ENCODE results near the gene TSPAN18. TPM values are rescaled to one million over a fixed set of nuclear protein-coding genes. Genes with fewer than 3 reads are reported as not detected.

The TSPAN18 gene
- total RNA-seq, 4 donors from 2014 or later: 2.6 to 28.9 (median 4.9) TPM

GRCh38 chr11:44938066-44938691 is 211.4 kb downstream of the TSPAN18 start:
- intact Hi-C loops (cut with DNase I; ENCODE audit: low total_unique reads): no loop called here
- Histone ChIP-seq H3K27me3 (no peaks in the 10 kb centered on the region), H3K27ac (no peak overlapping the region), H3K4me3 (no peak overlapping the region), H3K36me3 (no peaks in the 10 kb centered on the region), H3K4me1 (peaks cover 4 to 12% (median 6%) of the 10 kb centered on the region in 4 donors), H3K9me3 (no peaks in the 10 kb centered on the region)
- WGBS, 2 donors (ENCODE audit: low coverage in 1 of 2): 90% methylated on average over 19 of the region's 19 CpGs; no CpG with 5 or more reads in 1 of the 2 donors
- in situ Hi-C loops (cut with MboI; ENCODE audit: low pct_ligation_motif_present in 1 of 4, low pct_unique_long_range_greater_than_20kb in 1 of 4, low sequenced_read_pairs in 3 of 4): loop anchor here (5.0 to 25.0 kb wide), 4 partner anchors 164 to 399 kb away; no protein-coding TSS in a partner anchor
- no peak for DNase-seq
- TF ChIP-seq EP300 (IDR thresholded peaks at IDR 0.05; ENCODE audit: low read depth) (no peak), POLR2A (IDR thresholded peaks at IDR 0.05) (no peak), POLR2AphosphoS5 (IDR thresholded peaks at IDR 0.05) (no peak)
- TF ChIP-seq, protein P1, sequence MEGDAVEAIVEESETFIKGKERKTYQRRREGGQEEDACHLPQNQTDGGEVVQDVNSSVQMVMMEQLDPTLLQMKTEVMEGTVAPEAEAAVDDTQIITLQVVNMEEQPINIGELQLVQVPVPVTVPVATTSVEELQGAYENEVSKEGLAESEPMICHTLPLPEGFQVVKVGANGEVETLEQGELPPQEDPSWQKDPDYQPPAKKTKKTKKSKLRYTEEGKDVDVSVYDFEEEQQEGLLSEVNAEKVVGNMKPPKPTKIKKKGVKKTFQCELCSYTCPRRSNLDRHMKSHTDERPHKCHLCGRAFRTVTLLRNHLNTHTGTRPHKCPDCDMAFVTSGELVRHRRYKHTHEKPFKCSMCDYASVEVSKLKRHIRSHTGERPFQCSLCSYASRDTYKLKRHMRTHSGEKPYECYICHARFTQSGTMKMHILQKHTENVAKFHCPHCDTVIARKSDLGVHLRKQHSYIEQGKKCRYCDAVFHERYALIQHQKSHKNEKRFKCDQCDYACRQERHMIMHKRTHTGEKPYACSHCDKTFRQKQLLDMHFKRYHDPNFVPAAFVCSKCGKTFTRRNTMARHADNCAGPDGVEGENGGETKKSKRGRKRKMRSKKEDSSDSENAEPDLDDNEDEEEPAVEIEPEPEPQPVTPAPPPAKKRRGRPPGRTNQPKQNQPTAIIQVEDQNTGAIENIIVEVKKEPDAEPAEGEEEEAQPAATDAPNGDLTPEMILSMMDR (IDR thresholded peaks at IDR 0.05): no peak

GRCh38 chr11:44939673-44940395 is 213.1 kb downstream of the TSPAN18 start:
- H3K9me3 ChIP-seq: no peaks in the 10 kb centered on the region
- peaks cover 9 to 28% (median 12%) of the 10 kb centered on the region in 4 donors for H3K4me1 ChIP-seq
- no peaks in the 10 kb centered on the region for H3K27me3 ChIP-seq
- TF ChIP-seq EP300 (IDR thresholded peaks at IDR 0.05; ENCODE audit: low read depth) (no peak), POLR2AphosphoS5 (IDR thresholded peaks at IDR 0.05) (no peak), POLR2A (IDR thresholded peaks at IDR 0.05) (no peak)
- TF ChIP-seq, protein P1 (IDR thresholded peaks at IDR 0.05): no peak
- no peaks in the 10 kb centered on the region for H3K36me3 ChIP-seq
- no peak for DNase-seq
- intact Hi-C loops (cut with DNase I; ENCODE audit: low total_unique reads): no loop called here
- in situ Hi-C loops (cut with MboI; ENCODE audit: low pct_ligation_motif_present in 1 of 4, low pct_unique_long_range_greater_than_20kb in 1 of 4, low sequenced_read_pairs in 3 of 4): loop anchor here (5.0 to 25.0 kb wide), 4 partner anchors 162 to 397 kb away; no protein-coding TSS in a partner anchor
- H3K27ac ChIP-seq: peak overlapping the region in 1 of 4 donors; percentile 34
- 81 to 100% methylated on average over 1 to 22 of the region's 22 CpGs for WGBS, 2 donors (ENCODE audit: low coverage in 1 of 2)
- H3K4me3 ChIP-seq: no peak overlapping the region

- Histone ChIP-seq H3K27me3 (no peaks in the 10 kb centered on the region), H3K4me3 (no peak overlapping the region), H3K27ac (peak overlapping the region in 2 of 4 donors; percentile 5 to 14), H3K36me3 (no peaks in the 10 kb centered on the region), H3K9me3 (no peaks in the 10 kb centered on the region), H3K4me1 (peaks cover 9 to 30% (median 12%) of the 10 kb centered on the region in 4 donors)
- TF ChIP-seq EP300 (IDR thresholded peaks at IDR 0.05; ENCODE audit: low read depth) (no peak), POLR2A (IDR thresholded peaks at IDR 0.05) (no peak), POLR2AphosphoS5 (IDR thresholded peaks at IDR 0.05) (no peak)
- TF ChIP-seq, protein P1 (IDR thresholded peaks at IDR 0.05): no peak
- 50 to 68% methylated on average over 2 to 7 of the region's 7 CpGs for WGBS, 2 donors (ENCODE audit: low coverage in 1 of 2)
- in situ Hi-C loops (cut with MboI; ENCODE audit: low pct_ligation_motif_present in 1 of 4, low pct_unique_long_range_greater_than_20kb in 1 of 4, low sequenced_read_pairs in 3 of 4) (loop anchor here in 2 of 4 donors (25.0 kb wide), 1 partner anchor 397 kb away; no protein-coding TSS in a partner anchor), intact Hi-C loops (cut with DNase I; ENCODE audit: low total_unique reads) (no loop called here)
- no peak for DNase-seq
Measured at GRCh38 chr11:44940404-44940803, 213.6 kb downstream of the TSPAN18 start.

GRCh38 chr11:44940835-44941234 is 214.1 kb downstream of the TSPAN18 start:
- Histone ChIP-seq H3K36me3 (no peaks in the 10 kb centered on the region), H3K27ac (peak overlapping the region in 2 of 4 donors; percentile 5 to 14), H3K27me3 (no peaks in the 10 kb centered on the region), H3K9me3 (no peaks in the 10 kb centered on the region), H3K4me1 (peaks cover 9 to 30% (median 12%) of the 10 kb centered on the region in 4 donors), H3K4me3 (no peak overlapping the region)
- intact Hi-C loops (cut with DNase I; ENCODE audit: low total_unique reads): no loop called here
- TF ChIP-seq EP300 (IDR thresholded peaks at IDR 0.05; ENCODE audit: low read depth): no peak
- TF ChIP-seq POLR2A (IDR thresholded peaks at IDR 0.05): no peak
- TF ChIP-seq, protein P1 (IDR thresholded peaks at IDR 0.05): no peak
- no peak for TF ChIP-seq POLR2AphosphoS5 (IDR thresholded peaks at IDR 0.05)
- in situ Hi-C loops (cut with MboI; ENCODE audit: low pct_ligation_motif_present in 1 of 4, low pct_unique_long_range_greater_than_20kb in 1 of 4, low sequenced_read_pairs in 3 of 4): loop anchor here in 2 of 4 donors (25.0 kb wide), 1 partner anchor 396 kb away; no protein-coding TSS in a partner anchor
- WGBS, 2 donors (ENCODE audit: low coverage in 1 of 2): 67 to 94% methylated on average over 1 to 9 of the region's 9 CpGs
- DNase-seq: no peak

Data from transverse colon (tissue), 4 donors.